Inferior parietal cortex (tissue), 1 donor: ENCODE data around the gene WDR54.

Experiments used
- DNase-seq: peaks from one replicate; pipeline ENCODE4 v3.0.0-alpha.2; 2016; ENCODE audit errors: extremely low spot score

Gene WDR54

GRCh38 chr2:74421221-74421870 lies at the start of gene WDR54, which contains the start of gene C2orf81:
WDR54 (plus strand) TSS chr2:74421730; CDS start chr2:74422154, 424 bp downstream.
C2orf81 (minus strand) TSS chr2:74421619; CDS start chr2:74421560, 59 bp downstream.
- peak; percentile 74 for DNase-seq

- no peak for DNase-seq
Observed at GRCh38 chr2:74372674-74373073, 48.9 kb upstream of the WDR54 start.

- DNase-seq = no peak
Observed at GRCh38 chr2:74373221-74373676, 48.3 kb upstream of the WDR54 start.

- no peak for DNase-seq
Observed at GRCh38 chr2:74373985-74374384, 47.5 kb upstream of the WDR54 start.

- DNase-seq = peak; percentile 94
Observed at GRCh38 chr2:74374509-74375205, 46.9 kb upstream of the WDR54 start.

GRCh38 chr2:74375838-74376237 lies 45.7 kb upstream of the WDR54 start:
- DNase-seq = no peak

- DNase-seq = no peak
Observed at GRCh38 chr2:74378007-74378406, 43.5 kb upstream of the WDR54 start.

- peak; percentile 82 for DNase-seq
Observed at GRCh38 chr2:74379851-74380789, 41.4 kb upstream of the WDR54 start, which contains the start of gene DCTN1. DCTN1 (minus strand) TSS chr2:74380311; CDS start chr2:74380037, 274 bp downstream.

- DNase-seq = no peak
Observed at GRCh38 chr2:74381751-74382150, 39.8 kb upstream of the WDR54 start.

GRCh38 chr2:74383254-74383653 lies 38.3 kb upstream of the WDR54 start:
- no peak for DNase-seq

- no peak for DNase-seq
Observed at GRCh38 chr2:74384051-74384450, 37.5 kb upstream of the WDR54 start.

- peak; percentile 89 for DNase-seq
Observed at GRCh38 chr2:74385396-74385795, 36.1 kb upstream of the WDR54 start.

- no peak for DNase-seq
Observed at GRCh38 chr2:74387346-74387745, 34.2 kb upstream of the WDR54 start.

GRCh38 chr2:74390606-74391005 lies 30.9 kb upstream of the WDR54 start:
- DNase-seq = no peak

GRCh38 chr2:74391209-74391579 lies 30.3 kb upstream of the WDR54 start:
- no peak for DNase-seq

GRCh38 chr2:74391580-74392448 lies 29.7 kb upstream of the WDR54 start:
- DNase-seq = peak; percentile 98

GRCh38 chr2:74392449-74392743 lies 29.1 kb upstream of the WDR54 start:
- no peak for DNase-seq

- no peak for DNase-seq
Observed at GRCh38 chr2:74393525-74393924, 28.0 kb upstream of the WDR54 start.

GRCh38 chr2:74396149-74396548 lies 25.4 kb upstream of the WDR54 start:
- no peak for DNase-seq

GRCh38 chr2:74399785-74400184 lies 21.7 kb upstream of the WDR54 start:
- DNase-seq = no peak

- DNase-seq = no peak
Observed at GRCh38 chr2:74401891-74402290, 19.6 kb upstream of the WDR54 start.
